Measurements from ENCODE around the gene IFNGR1.

Gene IFNGR1

GRCh38 chr6:137223370-137224131 is 4.4 kb upstream of the IFNGR1 start:
- CTCF ChIA-PET, result no interaction called here
- TF ChIP-seq ELF4 (IDR thresholded peaks at IDR 0.05) (no peak), L3MBTL2 (conservative IDR thresholded peaks at IDR 0.05) (no peak), HDGF (IDR thresholded peaks at IDR 0.05; ENCODE audit: borderline replicate concordance) (no peak), BHLHE40 (IDR thresholded peaks at IDR 0.05; ENCODE audit: borderline replicate concordance) (no peak)
- DNase-seq (ENCODE audit: extremely low spot score), result no peak
- POLR2A ChIA-PET, result no interaction called here

GRCh38 chr6:137222381-137222780 is 3.2 kb upstream of the IFNGR1 start:
- DNase-seq (ENCODE audit: extremely low spot score), result no peak
- TF ChIP-seq BHLHE40 (IDR thresholded peaks at IDR 0.05; ENCODE audit: borderline replicate concordance), result no peak
- no peak for TF ChIP-seq ARNT (IDR thresholded peaks at IDR 0.05)
- no peak for TF ChIP-seq FOXK2 (IDR thresholded peaks at IDR 0.05)
- TF ChIP-seq LEF1 (IDR thresholded peaks at IDR 0.05; ENCODE audit: borderline replicate concordance), result no peak
- TF ChIP-seq L3MBTL2 (conservative IDR thresholded peaks at IDR 0.05), result no peak
- no peak for TF ChIP-seq NFRKB (IDR thresholded peaks at IDR 0.05)
- TF ChIP-seq SP1 (IDR thresholded peaks at IDR 0.05), result no peak
- no peak for TF ChIP-seq SUZ12 (IDR thresholded peaks at IDR 0.05)
- TF ChIP-seq ZNF384 (IDR thresholded peaks at IDR 0.05), result no peak
- no peak for TF ChIP-seq PKNOX1 (IDR thresholded peaks at IDR 0.05)
- TF ChIP-seq FOXA1 (IDR thresholded peaks at IDR 0.05), result no peak
- TF ChIP-seq CTBP1 (IDR thresholded peaks at IDR 0.05; ENCODE audit: borderline replicate concordance), result no peak
- no peak for TF ChIP-seq TARDBP (IDR thresholded peaks at IDR 0.05)
- no peak for TF ChIP-seq ELF4 (IDR thresholded peaks at IDR 0.05)
- no peak for TF ChIP-seq FOXM1 (IDR thresholded peaks at IDR 0.05; ENCODE audit: borderline replicate concordance)
- no peak for TF ChIP-seq HDGF (IDR thresholded peaks at IDR 0.05; ENCODE audit: borderline replicate concordance)
- CTCF ChIA-PET, result no interaction called here
- POLR2A ChIA-PET, result no interaction called here

- ChIA-PET CTCF (no interaction called here), POLR2A (no interaction called here)
- no peak for TF ChIP-seq ARNT (IDR thresholded peaks at IDR 0.05)
- no peak for TF ChIP-seq TARDBP (IDR thresholded peaks at IDR 0.05)
- TF ChIP-seq FOXM1 (IDR thresholded peaks at IDR 0.05; ENCODE audit: borderline replicate concordance), result no peak
- no peak for TF ChIP-seq SP1 (IDR thresholded peaks at IDR 0.05)
- no peak for TF ChIP-seq PKNOX1 (IDR thresholded peaks at IDR 0.05)
- no peak for TF ChIP-seq ELF4 (IDR thresholded peaks at IDR 0.05)
- TF ChIP-seq FOXK2 (IDR thresholded peaks at IDR 0.05), result no peak
- TF ChIP-seq ZNF384 (IDR thresholded peaks at IDR 0.05), result no peak
- TF ChIP-seq L3MBTL2 (conservative IDR thresholded peaks at IDR 0.05), result no peak
- no peak for TF ChIP-seq HDGF (IDR thresholded peaks at IDR 0.05; ENCODE audit: borderline replicate concordance)
- no peak for TF ChIP-seq FOXA1 (IDR thresholded peaks at IDR 0.05)
- no peak for TF ChIP-seq NFRKB (IDR thresholded peaks at IDR 0.05)
- TF ChIP-seq SUZ12 (IDR thresholded peaks at IDR 0.05), result no peak
- no peak for TF ChIP-seq BHLHE40 (IDR thresholded peaks at IDR 0.05; ENCODE audit: borderline replicate concordance)
- TF ChIP-seq LEF1 (IDR thresholded peaks at IDR 0.05; ENCODE audit: borderline replicate concordance), result no peak
- TF ChIP-seq CTBP1 (IDR thresholded peaks at IDR 0.05; ENCODE audit: borderline replicate concordance), result no peak
- DNase-seq (ENCODE audit: extremely low spot score), result no peak
These were observed 573 bp upstream of the IFNGR1 start for GRCh38 chr6:137219664-137220252.

GRCh38 chr6:137218473-137218916 is 690 bp downstream of the IFNGR1 start:
- peak; percentile 47 for DNase-seq (ENCODE audit: extremely low spot score)
- ChIA-PET CTCF (no interaction called here), POLR2A (no interaction called here)
- TF ChIP-seq FOXA1 (IDR thresholded peaks at IDR 0.05) (no peak), PKNOX1 (IDR thresholded peaks at IDR 0.05) (no peak), BHLHE40 (IDR thresholded peaks at IDR 0.05; ENCODE audit: borderline replicate concordance) (no peak)

- peak; percentile 27 for DNase-seq (ENCODE audit: extremely low spot score)
- CTCF ChIA-PET, result no interaction called here
These were observed 1.2 kb downstream of the IFNGR1 start for GRCh38 chr6:137217801-137218472.

More at GRCh38 chr6:137217801-137218472, 1.2 kb downstream of the IFNGR1 start:
- no peak for TF ChIP-seq FOXA1 (IDR thresholded peaks at IDR 0.05)
- peak; percentile 32; the same call in 1 of the 2 replicates for TF ChIP-seq PKNOX1 (IDR thresholded peaks at IDR 0.05)
- no peak for TF ChIP-seq CTBP1 (IDR thresholded peaks at IDR 0.05; ENCODE audit: borderline replicate concordance)
- POLR2A ChIA-PET, result no interaction called here
